Iris pigment epithelial cell (primary cell): Measurements from ENCODE around the gene TF.
"Not testable (repeated sequence)": the region's sequence is repeated elsewhere in the genome, so short reads cannot be mapped to it uniquely, and the experiment has no call there.

Experiments
- DNase-seq: peaks from one replicate; pipeline ENCODE4 v3.0.0-alpha.2; 2011; ENCODE audit warnings: low read depth

The TF gene

DNA sequence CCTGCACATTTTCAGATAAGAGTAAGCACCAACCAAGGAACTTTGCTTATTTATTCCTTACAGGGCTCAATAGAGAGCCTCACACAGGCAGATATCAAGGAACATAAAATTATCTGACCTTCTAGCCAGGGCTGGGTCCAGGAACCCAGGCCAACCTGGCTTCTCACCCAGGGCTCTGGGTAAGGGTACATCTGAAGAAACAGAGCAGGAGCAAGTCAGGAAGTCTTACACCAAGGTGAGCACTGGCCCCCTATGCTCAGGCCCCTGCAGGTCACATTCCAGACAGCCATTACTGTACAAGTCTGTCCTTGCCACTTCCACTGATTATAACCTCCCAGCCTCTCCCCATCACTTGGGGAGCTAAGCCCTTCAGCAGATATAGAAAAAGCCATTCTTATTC lies 19.1 kb downstream of the TF start:
- no peak for DNase-seq

DNA sequence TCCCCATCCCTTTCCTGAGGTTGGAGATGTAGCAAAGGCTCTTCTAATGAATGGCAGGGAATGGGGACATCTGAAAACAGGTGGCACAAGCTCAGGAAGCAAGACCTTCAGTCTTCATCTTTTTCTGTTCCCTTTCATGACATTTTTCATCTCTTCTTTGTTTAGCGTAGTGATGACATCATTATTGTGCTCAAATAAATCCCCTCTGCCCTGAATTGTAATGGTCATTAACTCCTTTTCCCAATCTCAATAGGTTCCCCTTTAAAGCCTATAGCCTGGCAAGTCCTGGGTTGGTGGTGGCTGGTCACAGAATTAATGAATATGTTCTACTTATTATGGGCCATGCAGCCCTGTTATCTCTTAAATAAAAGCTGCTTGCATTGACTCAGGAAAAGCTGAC lies 21.4 kb downstream of the TF start:
- no peak for DNase-seq

DNA sequence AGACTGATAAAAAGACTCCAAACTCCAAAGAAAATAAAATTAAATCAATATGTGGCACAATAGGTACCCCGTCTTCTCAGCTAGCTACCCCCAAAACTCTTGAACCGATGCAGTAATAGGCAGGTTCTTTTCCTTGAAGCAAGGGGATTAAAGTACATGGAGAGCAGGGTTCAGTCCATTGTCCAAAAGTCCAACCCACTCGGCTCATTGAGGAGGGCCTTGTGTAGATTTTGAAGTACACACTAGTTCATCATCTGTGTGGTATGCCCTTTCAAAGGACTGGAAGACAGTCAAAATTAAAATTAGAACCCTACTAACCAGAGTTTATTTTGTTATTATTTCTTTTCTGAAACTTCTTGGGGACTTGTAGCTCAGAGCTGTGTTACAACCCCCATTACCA lies 23.3 kb downstream of the TF start:
- no peak for DNase-seq

DNA sequence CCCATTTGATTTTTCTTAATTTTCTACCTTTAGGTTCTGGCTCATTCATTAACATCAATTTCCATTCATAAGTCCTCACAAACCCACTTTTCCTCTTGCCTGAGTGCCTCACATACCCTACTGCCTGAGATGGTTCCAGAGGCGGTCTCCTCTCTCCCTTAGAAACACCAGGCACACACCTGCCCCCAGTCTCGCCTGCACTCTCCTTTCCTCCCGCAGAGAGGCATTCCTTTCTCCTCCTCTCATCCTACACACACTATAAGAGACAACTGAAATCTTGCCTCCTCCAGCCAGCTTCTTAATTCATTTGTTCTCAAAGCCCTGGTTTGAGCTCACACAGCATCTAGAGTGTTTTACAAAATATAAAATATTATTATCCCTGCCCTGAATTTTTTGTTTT lies 27.5 kb downstream of the TF start:
- DNase-seq = no peak

DNA sequence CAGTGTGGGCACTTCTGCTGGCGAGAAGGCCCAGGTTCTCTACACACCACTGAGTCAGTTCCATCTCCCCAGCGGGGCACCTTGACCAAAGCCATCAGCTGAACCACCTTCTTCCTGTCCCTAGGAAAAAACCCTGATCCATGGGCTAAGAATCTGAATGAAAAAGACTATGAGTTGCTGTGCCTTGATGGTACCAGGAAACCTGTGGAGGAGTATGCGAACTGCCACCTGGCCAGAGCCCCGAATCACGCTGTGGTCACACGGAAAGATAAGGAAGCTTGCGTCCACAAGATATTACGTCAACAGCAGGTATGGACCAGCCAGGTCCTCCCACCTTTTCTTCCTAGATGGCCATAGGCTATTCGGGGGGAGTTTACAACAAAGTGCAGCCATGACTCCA lies 29.1 kb downstream of the TF start:
- DNase-seq = no peak

DNA sequence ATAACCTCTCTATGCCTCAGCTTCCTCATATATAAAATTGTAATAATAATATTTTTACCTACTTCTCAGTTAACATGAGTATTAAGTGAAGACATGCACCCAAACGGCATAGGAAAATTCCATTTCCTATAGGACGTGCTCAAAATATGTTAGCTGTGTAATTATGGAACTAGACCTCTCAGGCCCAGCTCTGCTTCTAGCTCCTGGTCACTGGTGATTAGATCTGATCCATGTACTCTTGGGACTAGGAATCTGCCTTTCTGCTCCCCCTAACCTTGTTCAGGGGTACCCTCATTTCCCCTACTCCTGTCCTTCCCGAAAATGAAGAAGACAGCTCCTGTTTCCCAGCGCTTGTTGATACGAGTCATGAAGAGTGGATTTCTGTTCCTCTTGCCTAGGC lies 29.6 kb downstream of the TF start:
- no peak for DNase-seq

DNA sequence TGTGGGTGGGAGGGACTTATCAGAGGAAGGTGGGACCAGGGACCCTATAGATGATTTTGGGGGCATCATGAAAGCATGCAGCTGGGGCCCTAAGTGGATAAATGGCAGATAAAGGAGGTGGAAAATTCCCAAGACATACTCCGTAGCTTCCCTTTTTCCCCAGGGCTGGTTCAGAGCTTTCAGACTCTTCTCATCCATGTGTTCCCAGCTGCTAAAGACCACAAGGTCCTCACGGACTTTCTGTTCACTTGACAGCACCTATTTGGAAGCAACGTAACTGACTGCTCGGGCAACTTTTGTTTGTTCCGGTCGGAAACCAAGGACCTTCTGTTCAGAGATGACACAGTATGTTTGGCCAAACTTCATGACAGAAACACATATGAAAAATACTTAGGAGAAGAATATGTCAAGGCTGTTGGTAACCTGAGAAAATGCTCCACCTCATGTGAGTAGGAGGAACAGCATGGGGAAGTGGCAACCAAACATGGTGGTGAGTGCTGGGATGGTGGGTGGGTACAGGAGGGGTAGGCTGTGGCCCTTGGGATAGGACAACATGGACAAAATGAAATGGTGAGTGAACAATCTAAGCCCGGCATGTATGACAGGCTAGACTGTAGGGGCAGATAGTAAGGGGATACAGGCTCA lies 30.7 kb downstream of the TF start:
- DNase-seq = no peak

DNA sequence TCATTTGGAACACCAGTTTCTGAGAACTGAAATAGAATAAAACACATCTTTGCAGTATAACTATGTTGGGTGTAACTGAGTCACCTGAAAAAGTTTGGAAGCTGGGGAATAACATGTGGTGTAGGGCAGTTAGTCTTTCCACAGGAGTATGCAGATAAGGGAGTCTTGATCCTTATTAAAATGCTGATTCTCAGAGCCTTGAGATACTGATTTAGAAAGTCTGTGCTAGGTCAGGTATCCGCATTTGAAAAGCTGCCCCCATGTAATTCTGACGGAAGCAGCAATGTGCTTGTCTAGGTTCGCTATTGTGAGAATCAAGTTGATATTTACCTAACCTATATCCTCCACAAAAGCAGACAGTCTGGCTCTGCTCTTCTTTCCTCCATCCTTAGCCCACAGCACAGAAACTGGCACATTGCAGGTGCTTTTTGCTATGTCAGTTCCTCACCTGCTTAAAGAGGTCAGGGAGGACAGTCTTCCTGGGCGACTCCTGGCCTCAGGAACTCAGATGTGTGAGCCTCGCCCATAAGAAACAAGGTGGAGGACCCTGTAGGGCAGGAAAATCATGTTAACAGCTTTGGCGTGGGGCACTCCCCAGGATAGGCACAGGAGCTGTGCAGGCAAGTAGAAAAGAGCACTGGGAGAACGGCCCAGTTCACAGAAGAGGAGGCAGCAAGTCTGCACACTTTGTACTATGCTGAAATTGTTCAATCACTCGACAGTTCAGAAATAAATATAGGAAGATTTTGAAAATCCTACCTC lies 31.8 kb downstream of the TF start:
- no peak for DNase-seq

DNA sequence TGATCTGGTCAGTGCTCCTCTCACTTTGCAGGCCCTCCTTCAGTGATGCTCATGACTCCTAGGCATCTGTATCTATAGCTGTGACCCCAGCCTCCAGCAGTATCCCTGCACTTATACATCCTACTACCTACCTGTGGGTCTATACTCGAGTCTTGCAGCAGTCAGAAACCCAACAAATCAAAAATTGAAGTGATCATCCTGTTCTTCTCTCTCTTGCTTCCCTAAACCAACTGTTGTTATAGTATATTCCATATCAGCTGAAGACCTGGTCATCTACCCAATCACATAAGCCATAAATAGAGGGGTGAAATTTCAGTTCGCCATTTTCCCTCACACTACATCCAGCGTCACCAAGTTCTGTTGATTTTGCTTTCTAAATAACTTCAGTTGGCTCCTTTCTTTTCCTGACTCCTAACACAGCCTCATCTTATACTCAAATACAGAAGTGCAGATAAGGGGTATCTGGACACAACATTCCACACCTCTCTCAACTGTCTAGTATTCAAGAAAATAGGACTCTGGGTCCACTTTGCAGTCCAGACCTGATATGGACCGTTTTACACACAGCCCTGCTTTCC lies 33.5 kb downstream of the TF start:
- no peak for DNase-seq

DNA sequence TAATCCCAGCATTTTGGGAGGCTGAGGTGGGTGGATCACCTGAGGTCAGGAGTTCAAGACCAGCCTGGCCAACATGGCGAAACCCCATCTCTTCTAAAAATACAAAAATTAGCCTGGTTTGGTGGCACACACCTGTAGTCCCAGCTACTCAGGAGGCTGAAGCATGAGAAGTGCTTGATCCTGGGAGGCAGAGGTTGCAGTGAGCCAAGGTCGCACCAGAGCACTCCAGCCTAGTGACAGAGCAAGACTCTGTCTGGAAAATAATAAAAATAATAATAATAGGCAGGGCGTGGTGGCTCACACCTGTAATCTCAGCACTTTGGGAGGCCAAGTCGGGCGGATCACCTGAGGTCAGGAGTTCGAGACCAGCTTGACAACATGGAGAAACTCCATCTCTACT lies 34.6 kb downstream of the TF start:
- DNase-seq = not testable (repeated sequence)

DNA sequence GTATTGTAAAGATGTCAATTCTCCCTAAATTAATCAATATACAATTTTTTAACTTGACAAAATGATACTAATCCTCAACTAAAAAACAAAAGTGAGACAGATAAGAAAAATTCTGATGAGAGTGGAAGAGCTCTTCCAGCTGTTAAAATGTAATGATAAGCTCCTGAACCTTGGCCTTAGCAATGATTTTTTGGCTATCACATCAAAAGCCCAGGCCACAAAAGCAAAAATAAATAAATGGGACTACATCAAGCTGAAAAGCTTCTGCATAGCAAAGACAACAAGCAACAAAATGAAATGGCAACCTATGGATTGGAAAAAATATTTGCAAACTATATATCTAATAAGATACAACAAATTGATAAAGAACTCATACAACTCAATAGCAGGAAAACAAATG lies 35.4 kb downstream of the TF start:
- no peak for DNase-seq

DNA sequence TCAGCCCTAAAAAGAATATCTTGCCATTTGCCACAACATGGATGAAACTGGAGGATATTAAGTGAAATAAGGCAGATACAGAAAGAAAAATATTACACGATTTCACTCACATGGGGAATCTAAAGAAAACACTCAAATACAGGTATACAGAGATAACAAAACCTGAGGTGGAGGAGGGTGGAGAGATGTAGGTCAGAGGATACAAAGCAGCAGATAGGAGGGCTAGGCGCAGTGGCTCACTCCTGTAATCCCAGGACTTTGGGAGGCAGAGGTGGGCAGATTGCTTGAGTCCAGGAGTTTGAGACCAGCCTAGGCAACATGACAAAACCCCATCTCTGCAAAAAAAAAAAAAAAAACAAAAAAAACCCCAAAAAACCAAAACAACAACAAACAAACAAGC lies 36.3 kb downstream of the TF start:
- no peak for DNase-seq

DNA sequence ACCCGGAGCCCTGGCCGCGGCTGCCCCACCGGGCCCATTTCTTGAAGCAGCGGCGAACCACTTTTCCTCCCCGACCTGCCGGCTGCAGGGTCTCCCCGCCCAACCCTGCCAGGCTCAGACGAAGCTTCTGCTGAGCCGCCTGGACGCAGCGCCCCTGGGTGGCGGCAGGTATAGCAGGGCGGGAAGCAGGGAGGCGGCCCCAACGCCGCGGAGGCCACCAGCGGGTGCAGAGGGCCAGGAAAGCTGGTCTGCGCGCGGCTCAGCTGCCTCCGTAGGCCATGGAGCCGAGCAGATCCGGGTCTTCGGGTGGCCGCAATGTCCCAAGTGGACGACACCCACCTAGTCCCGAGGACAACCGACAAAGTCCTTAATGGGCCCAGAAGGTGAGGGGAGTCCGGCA lies 37.6 kb downstream of the TF start:
- no peak for DNase-seq

DNA sequence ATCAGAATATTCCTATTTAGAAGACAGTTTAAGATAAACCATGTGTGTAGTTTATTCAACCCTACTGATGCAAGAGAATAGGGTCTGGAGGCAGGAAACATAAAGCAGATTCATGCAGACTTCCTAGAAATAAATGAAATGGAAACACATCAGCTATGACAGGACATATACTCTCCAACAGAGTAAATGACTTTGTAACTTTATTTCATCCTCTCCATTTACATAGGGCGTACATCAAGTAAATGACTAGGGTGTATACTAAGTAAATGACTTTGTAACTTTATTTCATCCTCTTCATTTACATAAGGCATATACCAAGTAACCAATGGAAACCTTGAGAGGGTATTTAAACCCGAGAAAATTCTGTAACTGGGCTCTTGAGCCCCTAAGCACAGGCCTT lies 41.8 kb downstream of the TF start:
- no peak for DNase-seq

DNA sequence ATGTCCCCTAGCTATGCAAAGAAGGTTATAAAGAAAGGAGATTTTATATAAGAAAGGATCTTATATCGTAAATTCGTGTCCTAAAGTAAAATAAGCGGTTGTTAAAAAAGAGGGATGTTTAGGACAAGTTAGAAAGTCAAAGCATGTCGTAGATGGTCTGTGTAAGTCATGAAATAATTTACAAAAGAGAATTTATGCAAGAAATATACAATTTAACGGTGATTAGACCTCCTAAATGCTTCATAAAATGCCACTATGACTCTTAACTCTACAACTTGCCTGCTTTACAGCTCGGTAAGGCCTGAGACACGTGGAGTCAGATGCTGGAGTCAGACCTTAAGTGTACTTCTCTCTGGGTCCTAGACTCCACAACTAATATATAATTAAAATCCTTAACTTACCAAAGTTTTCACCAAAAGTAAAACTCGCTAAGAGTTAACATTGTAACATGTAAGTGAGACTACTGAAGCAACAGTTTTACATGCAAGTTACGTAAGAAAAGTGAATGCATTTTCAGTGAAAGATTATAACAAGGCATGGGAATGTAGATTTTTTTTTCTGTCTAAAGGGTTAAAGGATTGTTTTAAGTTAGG lies 46.1 kb downstream of the TF start:
- DNase-seq = peak; percentile 8

DNA sequence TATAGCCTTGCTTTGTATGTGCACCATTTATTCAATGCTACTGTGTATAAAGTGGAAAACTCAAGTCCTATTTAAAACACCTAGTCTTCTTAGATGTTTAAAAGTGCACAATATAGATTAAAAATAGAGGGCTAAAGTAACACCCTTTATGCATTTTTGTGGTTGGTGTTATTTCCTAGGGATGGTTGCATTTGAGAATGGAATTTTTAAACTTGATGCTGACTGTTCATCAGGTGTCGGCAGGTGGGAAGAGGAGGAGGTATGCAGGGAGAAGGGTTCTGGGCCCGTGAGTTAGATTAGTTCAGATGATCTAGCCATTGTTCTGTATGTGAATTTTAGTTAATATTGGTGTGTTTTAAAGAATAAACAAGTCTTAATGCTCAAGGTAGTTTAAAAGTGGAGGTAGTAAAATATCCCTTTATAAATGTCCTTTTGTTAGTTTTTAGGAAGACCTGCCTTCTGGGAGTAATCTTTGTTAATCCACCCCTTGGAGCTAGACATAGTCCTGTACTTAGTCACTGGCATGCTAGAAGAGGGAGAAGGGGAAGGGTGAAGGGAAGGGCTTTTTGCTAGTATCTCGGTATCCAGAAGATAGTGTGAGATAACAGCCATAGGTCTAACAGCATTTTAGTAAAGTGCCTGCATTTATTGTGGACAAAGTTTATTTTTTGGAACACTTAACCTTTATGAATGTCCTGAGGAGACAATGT lies 51.4 kb downstream of the TF start:
- peak; percentile 29 for DNase-seq

DNA sequence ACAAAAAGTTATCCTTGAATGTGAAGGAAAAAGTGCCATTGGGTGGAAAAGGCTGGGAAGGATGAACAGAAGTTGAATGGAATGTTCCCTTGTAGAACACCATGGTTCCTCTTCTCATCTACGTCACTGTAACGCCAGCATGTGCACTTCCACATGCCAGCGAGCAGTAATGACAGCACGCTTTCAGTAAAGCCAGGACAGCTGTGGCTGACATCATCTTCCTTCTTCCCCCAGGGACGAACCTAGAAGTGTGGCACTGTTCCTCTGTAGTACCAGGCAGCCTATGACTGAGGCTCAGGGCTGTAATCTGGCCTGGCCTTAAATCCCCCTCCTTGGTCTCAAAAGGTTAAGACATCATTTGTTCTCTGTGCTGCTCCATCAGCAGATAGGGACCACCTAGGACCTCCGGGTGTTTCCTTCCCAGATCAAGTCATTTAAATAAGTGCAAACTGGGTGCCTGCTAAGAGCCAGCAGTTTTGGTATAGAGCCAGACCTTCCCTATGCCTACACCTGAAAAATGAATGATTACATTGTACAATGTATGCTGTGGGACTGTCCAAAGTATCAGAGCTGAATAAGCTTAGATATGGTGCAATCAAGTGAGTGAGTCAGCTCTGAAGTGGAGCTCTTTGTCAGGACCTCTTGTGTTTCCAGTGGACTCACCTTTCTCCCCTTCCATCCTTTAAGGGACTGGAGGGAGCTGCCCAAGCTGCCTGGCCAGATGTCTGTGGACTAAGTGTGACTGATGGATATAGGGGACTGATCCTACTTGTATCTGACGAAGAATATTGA lies 53.8 kb downstream of the TF start:
- peak; percentile 67 for DNase-seq

DNA sequence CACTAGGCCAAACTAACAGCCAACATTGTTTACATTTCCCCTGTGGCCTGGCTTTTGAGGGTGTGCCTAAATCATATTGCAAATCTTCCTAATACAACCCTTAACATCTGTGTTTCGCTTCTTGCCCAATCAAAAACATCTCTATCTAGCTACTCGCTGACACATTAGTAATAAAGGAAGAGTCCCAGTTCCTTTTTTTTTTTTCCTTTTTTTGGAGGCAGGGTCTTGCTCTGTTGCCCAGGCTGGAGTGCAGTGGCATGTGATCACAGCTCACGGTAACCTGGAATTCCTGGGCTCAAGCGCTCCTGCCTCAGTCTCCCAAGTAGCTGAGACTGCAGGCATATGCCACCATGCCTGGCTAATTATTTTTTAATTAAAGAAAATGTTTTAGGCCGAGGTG lies 57.3 kb downstream of the TF start:
- DNase-seq = no peak

DNA sequence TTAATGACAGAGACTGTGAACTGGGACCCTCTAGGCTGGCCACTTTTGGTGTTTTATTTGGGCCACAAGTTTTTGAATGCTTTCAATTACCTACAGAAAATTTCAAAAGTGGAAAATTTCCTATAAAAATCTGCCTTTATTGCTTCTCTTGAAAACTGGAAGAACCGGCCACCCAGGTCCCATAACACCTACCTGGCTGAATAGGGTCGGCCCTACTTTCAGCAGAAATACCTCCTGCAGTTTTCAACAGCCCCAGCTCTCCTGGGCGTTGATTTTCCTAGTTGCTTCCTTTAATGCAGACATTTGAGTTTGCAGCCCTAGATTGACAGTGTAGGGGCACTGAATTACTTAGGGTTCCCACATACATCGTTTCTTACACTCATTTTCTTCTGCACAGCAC lies 58.7 kb downstream of the TF start:
- DNase-seq = no peak

DNA sequence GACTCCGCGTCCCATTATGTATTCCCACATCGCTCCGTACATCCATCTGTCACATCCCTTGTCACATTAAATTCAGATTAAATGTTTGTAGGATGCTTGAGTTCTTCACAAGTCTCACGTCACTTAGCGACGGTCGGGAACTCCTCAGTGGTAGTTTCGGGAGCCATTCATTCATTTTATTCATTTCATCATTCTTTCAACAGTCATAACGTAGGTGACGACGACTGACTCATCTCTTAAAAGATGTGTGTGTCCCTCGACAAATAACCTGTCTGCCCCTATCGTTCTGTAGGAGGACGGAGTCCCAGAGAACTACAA lies 59.1 kb downstream of the TF start:
- no peak for DNase-seq

DNA sequence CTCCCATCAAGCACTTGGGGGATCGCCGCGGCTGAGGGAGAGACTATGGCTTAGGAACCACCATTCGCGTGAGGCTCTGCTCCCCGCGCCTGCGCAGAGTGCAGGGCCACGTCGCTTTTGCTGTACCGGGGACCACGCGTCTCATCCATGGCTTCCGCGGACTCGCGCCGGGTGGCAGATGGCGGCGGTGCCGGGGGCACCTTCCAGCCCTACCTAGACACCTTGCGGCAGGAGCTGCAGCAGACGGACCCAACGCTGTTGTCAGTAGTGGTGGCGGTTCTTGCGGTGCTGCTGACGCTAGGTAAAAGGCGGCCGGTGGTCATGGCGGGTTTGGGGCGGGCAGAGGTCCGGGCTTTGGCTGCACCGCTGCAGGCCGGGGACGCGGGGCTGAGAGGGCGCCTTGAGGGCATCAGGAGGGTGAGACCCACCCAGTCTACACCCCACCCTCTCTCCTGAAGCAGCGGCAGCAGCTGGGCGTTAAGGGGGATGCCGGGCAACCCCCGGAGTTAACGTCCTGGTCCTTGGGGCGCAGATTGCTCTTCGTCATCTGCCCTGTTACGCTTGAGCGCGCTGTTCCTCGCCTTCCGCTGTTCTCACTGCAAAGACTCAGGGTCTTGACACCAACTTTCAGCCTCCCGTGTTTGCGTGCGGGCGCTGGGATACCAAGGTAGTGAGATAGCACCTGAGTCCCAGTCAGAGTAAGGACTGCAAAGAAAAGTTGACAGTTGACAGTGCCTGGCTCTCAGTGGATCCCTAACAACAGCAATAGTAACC lies 59.7 kb downstream of the TF start, which contains the start of gene SRPRB:
TSS of gene SRPRB (plus strand) at position 114 of the 774 bp plus-strand sequence. CDS start at position 148, 34 bp downstream.
- peak; percentile 93 for DNase-seq
